ENCODE measurements around the gene PRKN. TPM values are rescaled to one million over a fixed set of nuclear protein-coding genes. Genes with fewer than 3 reads are reported as not detected.

Gene PRKN
- total RNA-seq, 1 donor from 2014 or later, result 7.0 TPM

DNA sequence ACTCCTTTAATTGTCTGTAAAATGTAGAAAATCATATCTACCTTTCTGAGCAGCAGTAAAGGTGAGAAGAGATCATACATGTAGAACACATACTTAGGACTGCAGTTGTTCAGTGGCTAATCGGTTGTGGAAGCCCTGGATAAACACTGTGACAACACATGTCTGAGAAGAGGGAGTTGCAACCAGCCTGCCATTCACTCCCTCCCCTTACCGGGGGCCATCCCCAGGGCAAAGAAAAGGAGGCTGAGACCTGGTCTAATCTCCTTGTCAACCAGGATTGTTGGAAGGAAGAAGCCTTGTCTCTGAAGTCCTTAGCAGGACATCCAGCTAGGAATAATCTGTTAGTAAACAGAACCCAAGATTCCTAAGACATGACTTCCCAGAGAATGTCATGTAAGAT lies 991.2 kb downstream of the PRKN start:
- H3K4me1 Mint-ChIP-seq (ENCODE audit: low read depth, unreplicated experiment), result peaks cover 1% of the 10 kb centered on the region
- peaks cover 2% of the 10 kb centered on the region for H3K9me3 Mint-ChIP-seq (ENCODE audit: unreplicated experiment)
- no peaks in the 10 kb centered on the region for H3K36me3 Mint-ChIP-seq (ENCODE audit: unreplicated experiment)
- no peak for DNase-seq
- TF ChIP-seq, protein P1, sequence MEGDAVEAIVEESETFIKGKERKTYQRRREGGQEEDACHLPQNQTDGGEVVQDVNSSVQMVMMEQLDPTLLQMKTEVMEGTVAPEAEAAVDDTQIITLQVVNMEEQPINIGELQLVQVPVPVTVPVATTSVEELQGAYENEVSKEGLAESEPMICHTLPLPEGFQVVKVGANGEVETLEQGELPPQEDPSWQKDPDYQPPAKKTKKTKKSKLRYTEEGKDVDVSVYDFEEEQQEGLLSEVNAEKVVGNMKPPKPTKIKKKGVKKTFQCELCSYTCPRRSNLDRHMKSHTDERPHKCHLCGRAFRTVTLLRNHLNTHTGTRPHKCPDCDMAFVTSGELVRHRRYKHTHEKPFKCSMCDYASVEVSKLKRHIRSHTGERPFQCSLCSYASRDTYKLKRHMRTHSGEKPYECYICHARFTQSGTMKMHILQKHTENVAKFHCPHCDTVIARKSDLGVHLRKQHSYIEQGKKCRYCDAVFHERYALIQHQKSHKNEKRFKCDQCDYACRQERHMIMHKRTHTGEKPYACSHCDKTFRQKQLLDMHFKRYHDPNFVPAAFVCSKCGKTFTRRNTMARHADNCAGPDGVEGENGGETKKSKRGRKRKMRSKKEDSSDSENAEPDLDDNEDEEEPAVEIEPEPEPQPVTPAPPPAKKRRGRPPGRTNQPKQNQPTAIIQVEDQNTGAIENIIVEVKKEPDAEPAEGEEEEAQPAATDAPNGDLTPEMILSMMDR (IDR thresholded peaks at IDR 0.05; ENCODE audit: partially characterized antibody, unreplicated experiment), result no peak
- H3K27ac Mint-ChIP-seq (ENCODE audit: unreplicated experiment), result no peak overlapping the region
- H3K4me3 Mint-ChIP-seq (ENCODE audit: unreplicated experiment), result no peak overlapping the region
- no peaks in the 10 kb centered on the region for H3K27me3 Mint-ChIP-seq (ENCODE audit: unreplicated experiment)

DNA sequence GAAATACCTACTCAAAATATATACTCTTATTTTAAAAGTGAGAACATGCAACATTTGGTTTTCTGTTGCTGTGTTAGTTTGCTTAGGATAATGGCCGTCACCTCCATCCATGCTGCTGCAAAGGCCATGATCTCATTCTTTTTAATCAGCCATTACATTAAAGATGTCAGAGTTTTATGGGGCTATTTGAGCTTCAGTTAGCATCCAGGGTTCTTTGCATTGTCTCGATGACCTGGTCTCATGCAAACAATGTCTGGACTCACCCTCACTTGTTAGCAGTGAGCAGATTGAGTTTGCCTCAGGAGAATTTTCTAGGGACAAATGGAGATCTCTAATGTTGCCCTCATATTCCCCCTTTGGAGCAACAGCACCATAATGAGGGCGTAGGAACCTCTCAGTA lies 995.0 kb downstream of the PRKN start:
- TF ChIP-seq, protein P1 (IDR thresholded peaks at IDR 0.05; ENCODE audit: partially characterized antibody, unreplicated experiment), result no peak
- DNase-seq, result no peak
- Mint-ChIP-seq H3K9me3 (ENCODE audit: unreplicated experiment) (peaks cover 2% of the 10 kb centered on the region), H3K27me3 (ENCODE audit: unreplicated experiment) (no peaks in the 10 kb centered on the region), H3K4me1 (ENCODE audit: low read depth, unreplicated experiment) (peaks cover 1% of the 10 kb centered on the region), H3K27ac (ENCODE audit: unreplicated experiment) (no peak overlapping the region), H3K36me3 (ENCODE audit: unreplicated experiment) (no peaks in the 10 kb centered on the region), H3K4me3 (ENCODE audit: unreplicated experiment) (no peak overlapping the region)

DNA sequence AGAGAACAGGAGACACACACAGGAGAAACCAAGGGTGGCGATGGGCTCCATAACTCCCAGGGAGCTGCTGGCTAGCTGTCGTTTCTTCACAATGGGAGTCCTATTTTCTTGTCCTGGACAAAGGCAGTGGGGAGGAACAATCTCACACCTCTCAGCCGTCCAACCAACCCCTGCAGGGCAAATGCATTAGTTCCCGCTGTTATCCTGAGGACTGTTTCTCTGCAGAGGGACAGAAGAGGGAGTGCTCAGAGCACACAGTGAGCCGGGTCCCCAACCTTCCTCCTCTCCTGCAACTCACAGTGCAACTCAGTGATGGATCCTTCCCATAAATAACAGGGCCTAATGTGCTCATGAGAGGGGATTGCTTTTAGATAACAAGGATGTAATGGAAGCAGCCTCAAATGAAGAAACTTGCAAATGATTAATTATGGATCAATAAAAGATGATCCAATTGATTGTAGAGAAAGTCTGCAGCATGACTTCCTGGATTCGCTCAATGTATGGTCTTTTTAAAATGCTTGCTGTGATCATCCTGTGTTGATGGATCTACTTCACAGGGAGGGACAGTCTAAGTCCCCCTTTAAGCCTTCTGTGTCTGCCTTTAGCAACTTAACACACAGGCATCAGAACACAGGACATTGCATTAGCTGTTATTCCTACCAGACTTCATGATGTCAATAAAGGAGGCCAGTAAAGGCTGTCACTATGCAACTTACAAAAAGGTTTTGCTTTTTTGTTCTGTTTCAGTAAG lies 1000.3 kb downstream of the PRKN start:
- Mint-ChIP-seq H3K9me3 (ENCODE audit: unreplicated experiment) (no peaks in the 10 kb centered on the region), H3K27me3 (ENCODE audit: unreplicated experiment) (no peaks in the 10 kb centered on the region), H3K36me3 (ENCODE audit: unreplicated experiment) (no peaks in the 10 kb centered on the region), H3K4me1 (ENCODE audit: low read depth, unreplicated experiment) (no peaks in the 10 kb centered on the region), H3K4me3 (ENCODE audit: unreplicated experiment) (no peak overlapping the region), H3K27ac (ENCODE audit: unreplicated experiment) (no peak overlapping the region)
- TF ChIP-seq, protein P1 (IDR thresholded peaks at IDR 0.05; ENCODE audit: partially characterized antibody, unreplicated experiment), result no peak
- no peak for DNase-seq

DNA sequence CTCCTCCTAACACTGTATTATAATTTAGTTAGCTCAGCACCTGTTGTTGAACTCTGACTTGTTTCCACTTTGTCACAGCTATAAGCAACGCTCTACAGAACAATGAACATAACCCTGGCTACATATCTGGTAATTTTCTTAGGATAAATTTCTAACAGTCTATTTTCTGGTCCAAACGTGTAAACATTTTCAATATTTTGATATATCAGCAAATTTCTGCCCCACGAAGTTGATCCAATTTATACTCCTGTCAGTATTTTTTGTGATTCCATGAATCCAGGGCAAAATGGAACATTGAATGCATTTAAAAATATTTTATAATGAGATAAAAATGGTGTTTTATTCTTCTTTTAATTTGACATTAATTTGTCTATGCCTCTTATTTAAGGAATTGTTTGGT lies 1005.2 kb downstream of the PRKN start:
- H3K4me1 Mint-ChIP-seq (ENCODE audit: low read depth, unreplicated experiment), result no peaks in the 10 kb centered on the region
- no peak for DNase-seq

DNA sequence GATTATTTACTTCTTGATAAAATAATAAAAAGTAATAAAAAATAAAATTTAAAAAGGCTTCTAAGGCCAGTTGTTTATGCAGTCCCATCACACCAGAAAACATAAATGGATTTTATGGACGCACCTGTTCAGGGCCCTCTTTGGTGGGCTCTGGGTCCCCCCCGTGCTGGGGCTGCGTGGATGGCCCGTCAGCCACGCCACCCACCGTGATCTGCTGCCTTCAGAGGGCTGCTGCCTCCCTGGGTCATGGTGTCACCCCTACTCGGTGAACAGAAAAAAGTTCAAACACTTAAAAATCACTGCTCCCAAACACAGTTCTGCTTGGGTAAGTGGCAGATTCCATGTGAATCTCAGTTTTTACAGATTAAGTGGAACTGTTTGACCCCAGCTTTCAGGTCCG lies 1006.1 kb downstream of the PRKN start:
- H3K36me3 Mint-ChIP-seq (ENCODE audit: unreplicated experiment), result no peaks in the 10 kb centered on the region
- no peak overlapping the region for H3K27ac Mint-ChIP-seq (ENCODE audit: unreplicated experiment)
- no peaks in the 10 kb centered on the region for H3K27me3 Mint-ChIP-seq (ENCODE audit: unreplicated experiment)
- no peak overlapping the region for H3K4me3 Mint-ChIP-seq (ENCODE audit: unreplicated experiment)
- DNase-seq, result no peak
- TF ChIP-seq, protein P1 (IDR thresholded peaks at IDR 0.05; ENCODE audit: partially characterized antibody, unreplicated experiment), result no peak
- no peaks in the 10 kb centered on the region for H3K4me1 Mint-ChIP-seq (ENCODE audit: low read depth, unreplicated experiment)
- no peaks in the 10 kb centered on the region for H3K9me3 Mint-ChIP-seq (ENCODE audit: unreplicated experiment)

More for the DNA sequence above, 1005.2 kb downstream of the PRKN start:
- Mint-ChIP-seq H3K27ac (ENCODE audit: unreplicated experiment) (no peak overlapping the region), H3K36me3 (ENCODE audit: unreplicated experiment) (no peaks in the 10 kb centered on the region), H3K9me3 (ENCODE audit: unreplicated experiment) (no peaks in the 10 kb centered on the region), H3K4me3 (ENCODE audit: unreplicated experiment) (no peak overlapping the region), H3K27me3 (ENCODE audit: unreplicated experiment) (no peaks in the 10 kb centered on the region)
- TF ChIP-seq, protein P1 (IDR thresholded peaks at IDR 0.05; ENCODE audit: partially characterized antibody, unreplicated experiment), result no peak
